Chondrocyte (in vitro differentiated cells): ENCODE measurements around the gene ARHGAP15. TPM values are rescaled to one million over a fixed set of nuclear protein-coding genes. Genes with fewer than 3 reads are reported as not detected.

ENCODE experiments used
- DNase-seq: peaks from one replicate; pipeline ENCODE4 v3.0.0; 2021; ENCODE audit warnings: mixed read lengths, low spot score
- H3K27ac Mint-ChIP-seq: one replicate; pipeline ENCODE4 v1.8.0; 2021; ENCODE audit warnings: mild to moderate bottlenecking, moderate library complexity, mixed read lengths; ENCODE audit not compliant: unreplicated experiment
- H3K27me3 Mint-ChIP-seq: 2 replicates; pipeline ENCODE4 v1.8.0; 2021; ENCODE audit warnings: low read depth, mixed read lengths
- H3K36me3 Mint-ChIP-seq: 2 replicates; pipeline ENCODE4 v1.8.0; 2021; ENCODE audit warnings: low read depth, mixed read lengths
- H3K4me1 Mint-ChIP-seq: 2 replicates; pipeline ENCODE4 v1.8.0; 2021; ENCODE audit warnings: low read depth, mild to moderate bottlenecking, mixed read lengths
- H3K4me3 Mint-ChIP-seq: one replicate; pipeline ENCODE4 v1.8.0; 2021; ENCODE audit warnings: mild to moderate bottlenecking, moderate library complexity, mixed read lengths; ENCODE audit not compliant: unreplicated experiment
- H3K9me3 Mint-ChIP-seq: 2 replicates; pipeline ENCODE4 v1.8.0; 2021; ENCODE audit warnings: low read depth, mixed read lengths
- CTCF ChIP-seq: fragments of 200-600 bp; sonication (generic); IDR thresholded peaks from 2 replicates; pipeline ENCODE4 v1.5.0; 2021; ENCODE audit warnings: antibody characterized with exemption, mild to moderate bottlenecking, moderate library complexity
- total RNA-seq: library from RNA; stranded (reverse); gene quantifications from 3 replicates; pipeline ENCODE4 v1.2.1, GENCODE V29; 2021

Gene ARHGAP15
- total RNA-seq, 1 donor from 2014 or later = 0.42 TPM

DNA sequence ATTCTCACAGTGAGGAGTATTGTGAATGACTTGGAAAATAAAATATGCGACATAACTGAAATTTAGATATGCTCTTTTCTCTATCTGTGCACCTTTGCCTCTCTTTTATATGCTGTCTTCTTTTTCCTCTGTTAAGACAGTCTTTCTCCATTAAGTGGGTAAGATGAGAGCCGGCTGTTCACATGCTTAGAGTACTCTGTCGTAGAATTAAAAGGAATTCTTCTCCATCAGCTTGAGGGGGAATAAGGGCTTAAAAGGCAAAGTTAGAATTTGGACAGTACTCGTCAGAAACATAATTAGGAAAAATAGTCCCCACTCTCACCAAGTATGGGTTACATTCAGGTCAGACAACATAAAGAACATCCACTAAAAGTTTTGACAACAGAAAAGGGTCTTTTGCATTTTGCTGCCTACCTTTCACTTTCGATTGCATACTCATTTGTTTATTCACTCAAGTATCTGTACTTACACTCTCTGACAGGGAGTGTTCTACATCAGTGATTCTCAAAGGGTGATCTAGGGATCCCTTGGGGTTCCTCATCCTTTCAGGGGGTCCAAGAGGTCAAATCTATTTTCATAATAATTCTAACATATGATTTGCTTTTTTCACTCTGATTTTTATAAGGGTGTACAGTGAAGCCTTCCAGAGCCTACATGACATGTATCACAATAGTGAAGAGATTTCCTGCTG, 48.0 kb downstream of the ARHGAP15 start:
- no peaks in the 10 kb centered on the region for H3K27me3 Mint-ChIP-seq
- no peak for TF ChIP-seq CTCF
- H3K4me1 Mint-ChIP-seq = no peaks in the 10 kb centered on the region
- H3K9me3 Mint-ChIP-seq = peaks cover 12% of the 10 kb centered on the region
- DNase-seq = no peak
- no peak overlapping the region for H3K4me3 Mint-ChIP-seq
- H3K36me3 Mint-ChIP-seq = no peaks in the 10 kb centered on the region
- H3K27ac Mint-ChIP-seq = no peak overlapping the region

DNA sequence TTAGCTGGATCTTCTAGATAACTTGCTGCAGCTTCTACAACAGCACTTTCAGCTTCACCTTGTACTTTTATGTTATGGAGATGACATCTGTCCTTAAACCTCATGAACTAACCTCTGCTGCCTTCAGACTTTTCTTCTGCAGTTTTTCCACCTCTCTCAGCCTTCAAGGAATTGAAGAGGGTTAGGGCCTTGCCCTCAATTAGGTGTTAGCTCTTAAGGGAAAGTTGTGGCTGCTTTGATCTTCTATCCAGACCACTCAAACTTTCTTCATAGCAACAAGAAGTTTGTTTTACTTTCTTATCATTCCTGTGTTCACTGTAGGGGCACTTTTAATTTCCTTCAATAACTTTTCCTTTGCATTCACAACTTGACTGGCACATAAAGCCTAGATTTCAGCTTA, 52.3 kb downstream of the ARHGAP15 start:
- H3K27me3 Mint-ChIP-seq = peaks cover 9% of the 10 kb centered on the region
- DNase-seq = no peak
- no peak overlapping the region for H3K4me3 Mint-ChIP-seq
- H3K4me1 Mint-ChIP-seq = no peaks in the 10 kb centered on the region
- TF ChIP-seq CTCF = no peak
- no peaks in the 10 kb centered on the region for H3K36me3 Mint-ChIP-seq
- H3K9me3 Mint-ChIP-seq = peaks cover 12% of the 10 kb centered on the region
- H3K27ac Mint-ChIP-seq = no peak overlapping the region

GRCh38 chr2:143182649-143183048, 53.4 kb downstream of the ARHGAP15 start:
- Mint-ChIP-seq H3K27ac (no peak overlapping the region), H3K4me1 (no peaks in the 10 kb centered on the region), H3K36me3 (no peaks in the 10 kb centered on the region), H3K4me3 (no peak overlapping the region), H3K9me3 (peaks cover 12% of the 10 kb centered on the region), H3K27me3 (peaks cover 11% of the 10 kb centered on the region)
- TF ChIP-seq CTCF = no peak
- DNase-seq = no peak

DNA sequence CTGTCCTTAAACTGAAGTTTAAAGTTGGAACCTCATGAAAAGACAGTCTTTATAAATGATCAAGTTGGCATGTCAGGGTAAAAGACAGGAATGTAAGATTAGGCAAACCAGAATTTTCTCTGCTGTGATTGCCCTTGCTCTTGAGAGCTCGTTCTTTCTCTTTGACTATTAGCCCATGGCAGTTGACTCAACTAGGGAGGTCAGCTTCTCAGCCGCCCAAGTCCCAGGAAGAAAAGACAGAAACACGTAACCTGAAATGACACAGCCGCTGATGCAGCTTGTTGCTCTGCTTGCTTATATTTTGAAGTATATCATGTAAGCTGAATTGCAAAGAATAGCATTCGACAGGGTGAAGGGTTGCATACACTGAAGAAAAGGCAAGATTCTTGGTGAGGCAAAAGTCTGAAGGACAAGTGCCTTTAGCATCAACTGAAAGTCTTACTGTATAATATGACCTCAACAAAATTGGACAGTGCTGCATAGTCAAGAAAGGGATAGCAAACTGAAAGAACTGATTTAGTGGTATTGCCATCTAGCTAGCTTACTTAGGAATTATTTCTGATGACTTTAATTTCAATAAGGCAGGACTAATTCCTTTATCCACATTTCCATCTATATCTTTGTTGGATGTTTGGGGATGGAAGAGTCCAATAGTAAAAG, 54.7 kb downstream of the ARHGAP15 start:
- H3K9me3 Mint-ChIP-seq = peaks cover 12% of the 10 kb centered on the region
- H3K36me3 Mint-ChIP-seq = no peaks in the 10 kb centered on the region
- no peaks in the 10 kb centered on the region for H3K4me1 Mint-ChIP-seq
- no peak overlapping the region for H3K27ac Mint-ChIP-seq
- H3K4me3 Mint-ChIP-seq = no peak overlapping the region
- DNase-seq = no peak
- no peak for TF ChIP-seq CTCF
- peaks cover 11% of the 10 kb centered on the region for H3K27me3 Mint-ChIP-seq

DNA sequence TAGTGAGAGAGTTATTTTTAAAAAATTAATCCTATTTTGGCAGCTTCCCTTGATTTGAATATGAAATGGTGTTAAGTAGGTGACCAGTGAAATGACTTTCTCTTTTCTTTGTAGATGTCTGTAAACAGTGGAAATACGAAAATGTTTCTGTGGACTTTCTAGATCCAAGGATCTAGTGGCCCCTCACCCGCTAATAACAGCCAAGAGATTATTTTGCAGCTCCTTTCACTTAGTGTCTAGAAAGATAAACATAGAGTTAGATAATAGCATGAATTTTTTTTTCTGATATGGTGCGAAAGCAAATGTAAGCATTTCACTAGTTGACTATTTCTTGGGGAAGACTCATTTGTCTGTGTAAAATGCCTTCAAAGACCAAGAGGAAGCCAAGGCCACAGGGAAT, 57.7 kb downstream of the ARHGAP15 start:
- Mint-ChIP-seq H3K27me3 (peaks cover 16% of the 10 kb centered on the region), H3K36me3 (no peaks in the 10 kb centered on the region), H3K27ac (no peak overlapping the region), H3K4me3 (no peak overlapping the region), H3K9me3 (no peaks in the 10 kb centered on the region), H3K4me1 (no peaks in the 10 kb centered on the region)
- no peak for TF ChIP-seq CTCF
- no peak for DNase-seq
